Endothelial cell of umbilical vein (primary cell): ENCODE results near the gene GALNT1.

Experiments
- CTCF ChIP-seq, 2 donors: IDR thresholded peaks; 1 replicate in 1 of 2; 2 replicates in 1 of 2; pipeline ENCODE4 v1.5.1; 2011; ENCODE audit warnings: low read length in 2 of 2, mild to moderate bottlenecking in 2 of 2, moderate library complexity in 2 of 2, control low read depth in 1 of 2, inconsistent platforms in 1 of 2, low read depth in 1 of 2; ENCODE audit not compliant: insufficient read depth in 1 of 2; ENCODE audit errors: extremely low read depth in 1 of 2
- MAX ChIP-seq: IDR thresholded peaks from 2 replicates; pipeline ENCODE4 v1.6.1; 2011; ENCODE audit not compliant: insufficient read depth, insufficient read length

GRCh38 chr18:35732162-35732561 is 150.6 kb downstream of the GALNT1 start:
- TF ChIP-seq CTCF (IDR thresholded peaks at IDR 0.05; ENCODE audit: extremely low read depth in 1 of 2, insufficient read depth in 1 of 2, low read depth in 1 of 2, low read length in 2 of 2) (no peak), MAX (no peak)
